Stimulated activated CD8-positive, alpha-beta memory T cell treated with anti-CD3 and anti-CD28 coated beads, Interleukin-12 subunit alpha, Interleukin-12 subunit beta, amount 100 ng/mL, for 24 hours (primary cell): ENCODE measurements around the gene RIPK3.
"Not testable (repeated sequence)": the region's sequence is repeated elsewhere in the genome, so short reads cannot be mapped to it uniquely, and the experiment has no call there.

Source experiments
- DNase-seq: peaks from one replicate; pipeline ENCODE4 v3.0.0-alpha.2; 2020; ENCODE audit errors: extremely low read depth

RIPK3 gene

DNA sequence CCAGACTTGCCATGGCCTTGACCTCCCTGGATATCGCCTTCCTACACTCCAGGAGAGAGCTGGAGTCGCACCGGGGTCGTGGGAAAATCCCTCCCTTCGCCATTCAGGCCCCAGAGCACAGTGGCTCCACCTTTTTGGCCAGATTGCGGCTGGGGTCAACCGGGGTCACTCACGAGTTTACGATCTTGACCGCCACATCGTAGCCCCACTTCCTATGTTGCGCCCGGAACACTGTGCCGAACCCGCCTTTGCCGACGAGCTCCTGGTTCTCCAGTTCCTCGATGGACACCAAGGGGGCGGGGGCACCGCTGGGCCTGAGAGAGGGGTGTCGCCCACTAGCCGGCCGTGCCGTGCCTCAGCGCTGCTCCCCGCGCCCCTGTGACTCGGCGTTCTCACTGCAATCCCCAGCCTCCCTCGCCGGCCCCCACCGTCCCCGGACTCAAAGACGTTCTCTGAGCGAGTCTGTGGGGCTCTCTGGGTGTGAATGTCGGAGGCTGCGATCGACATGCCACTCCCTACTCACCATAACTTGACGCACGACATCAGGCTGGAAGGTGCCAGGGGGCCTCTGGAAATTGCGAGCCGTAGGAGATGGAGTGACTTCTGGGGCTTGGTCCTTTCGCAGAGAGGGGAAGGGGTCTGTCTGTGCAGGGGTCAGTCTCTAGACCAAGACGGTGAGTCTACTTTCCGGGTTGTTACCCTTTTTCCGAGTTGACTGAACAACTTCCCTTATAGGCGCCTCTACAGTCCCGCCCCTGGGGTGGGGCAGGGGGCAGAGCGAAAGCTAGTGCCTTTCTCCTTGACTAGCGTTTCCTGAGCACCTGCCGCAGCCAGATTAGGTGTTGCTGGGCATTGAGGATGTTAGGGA lies at the start of gene RIPK3:
TSS of gene RIPK3 (minus strand) at position 708 of the 868 bp plus-strand sequence. CDS start at position 543, 165 bp downstream.
- peak; percentile 40 for DNase-seq

DNA sequence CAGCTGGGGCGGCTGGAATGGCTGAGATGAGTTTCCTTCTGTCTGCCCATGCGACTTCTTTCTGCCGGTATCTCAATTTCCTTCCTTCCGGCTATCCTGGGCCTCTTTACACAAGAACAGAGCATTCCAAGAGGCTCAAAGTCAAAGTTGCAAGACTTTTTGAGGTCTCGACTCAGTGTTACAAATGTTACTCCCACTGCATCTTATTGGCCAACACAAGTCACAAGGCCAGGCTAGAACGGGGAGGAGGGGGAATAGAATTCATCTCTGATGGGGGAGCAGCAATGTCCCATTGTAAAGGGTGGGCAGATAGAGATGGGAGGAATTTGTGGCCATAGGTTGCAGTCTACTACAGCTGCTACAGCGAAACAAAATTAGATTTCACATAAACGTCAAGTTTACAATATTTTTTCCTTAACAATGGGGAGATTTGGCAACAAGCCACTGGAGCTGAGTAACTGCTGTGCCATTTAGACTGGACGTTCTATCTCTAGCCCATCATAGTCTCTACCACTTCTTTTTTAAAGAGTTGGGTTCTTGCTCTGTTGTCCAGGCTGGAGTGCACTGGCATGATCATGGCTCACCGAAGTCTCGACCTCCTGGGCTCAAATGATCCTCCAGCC lies 49.5 kb upstream of the RIPK3 start:
- DNase-seq, result no peak

DNA sequence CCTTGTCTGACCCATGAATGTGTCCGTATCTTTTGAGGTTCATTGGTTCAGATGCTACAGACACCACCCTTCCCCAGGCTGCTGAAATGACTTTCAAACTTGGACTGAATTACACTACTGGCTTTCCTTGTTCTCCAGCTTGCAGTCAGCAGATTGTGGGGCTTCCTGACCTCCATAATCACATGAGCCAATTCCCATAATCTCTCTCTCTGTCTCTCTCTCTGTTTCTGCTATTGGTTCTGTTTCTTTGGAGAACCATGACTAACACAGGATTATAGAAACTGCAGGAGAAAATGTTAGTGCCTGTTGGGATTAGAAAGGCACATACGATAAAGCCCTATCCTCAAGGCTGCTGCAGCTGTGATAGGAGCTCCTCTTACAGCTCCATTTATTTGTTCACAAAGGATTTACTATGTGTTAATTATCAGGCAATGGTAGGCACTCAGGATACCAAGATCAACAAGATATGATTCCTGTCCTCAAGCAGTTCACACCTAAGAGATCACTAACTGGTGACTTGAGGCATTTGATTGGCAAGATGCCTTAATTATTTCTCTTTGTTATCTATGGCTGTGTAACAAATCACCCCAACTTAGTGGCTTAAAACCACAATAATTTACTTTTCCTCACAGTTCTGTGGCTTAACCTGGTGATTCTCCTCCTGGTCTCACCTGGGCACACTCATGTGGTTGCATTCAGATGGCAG lies 48.8 kb upstream of the RIPK3 start:
- no peak for DNase-seq

DNA sequence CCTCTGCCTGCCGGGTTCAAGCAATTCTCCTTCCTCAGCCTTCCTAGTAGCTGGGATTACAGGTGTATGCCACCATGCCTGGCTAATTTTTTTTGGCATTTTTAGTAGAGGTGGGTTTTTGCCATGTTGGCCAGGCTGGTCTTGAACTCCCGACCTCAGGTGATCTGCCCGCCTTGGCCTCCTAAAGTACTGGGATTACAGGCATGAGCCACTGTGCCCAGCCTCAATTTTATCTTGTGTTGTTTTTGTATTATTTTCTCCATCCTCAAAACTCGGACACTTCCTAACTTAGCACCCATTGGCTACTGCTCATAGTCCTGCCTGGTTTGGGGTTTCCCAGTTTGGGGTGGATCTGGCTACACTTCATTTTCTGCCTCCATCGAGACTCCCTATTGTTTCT lies 47.8 kb upstream of the RIPK3 start:
- not testable (repeated sequence) for DNase-seq

- DNase-seq, result no peak
Observed at GRCh38 chr14:24387009-24387345, 47.2 kb upstream of the RIPK3 start.

GRCh38 chr14:24385524-24385923 lies 45.7 kb upstream of the RIPK3 start:
- no peak for DNase-seq

GRCh38 chr14:24384169-24384568 lies 44.4 kb upstream of the RIPK3 start:
- DNase-seq, result no peak

DNA sequence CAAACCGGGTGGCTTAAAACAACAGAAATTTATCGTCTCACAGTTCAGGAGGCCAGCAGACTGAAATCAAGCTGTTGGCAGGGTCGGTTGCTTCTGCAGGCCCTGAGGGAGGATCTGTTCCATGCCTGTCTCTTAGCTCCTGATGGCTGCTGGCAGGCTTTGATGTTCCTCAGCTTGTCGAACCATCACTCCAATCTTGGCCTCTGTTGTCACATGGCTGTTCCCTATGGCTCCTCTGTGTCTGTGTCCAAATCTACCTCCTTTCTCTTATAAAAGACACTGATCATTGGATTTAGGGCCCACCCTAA lies 42.2 kb upstream of the RIPK3 start:
- DNase-seq, result no peak

- DNase-seq, result no peak
Observed at GRCh38 chr14:24381363-24382063, 41.7 kb upstream of the RIPK3 start.

DNA sequence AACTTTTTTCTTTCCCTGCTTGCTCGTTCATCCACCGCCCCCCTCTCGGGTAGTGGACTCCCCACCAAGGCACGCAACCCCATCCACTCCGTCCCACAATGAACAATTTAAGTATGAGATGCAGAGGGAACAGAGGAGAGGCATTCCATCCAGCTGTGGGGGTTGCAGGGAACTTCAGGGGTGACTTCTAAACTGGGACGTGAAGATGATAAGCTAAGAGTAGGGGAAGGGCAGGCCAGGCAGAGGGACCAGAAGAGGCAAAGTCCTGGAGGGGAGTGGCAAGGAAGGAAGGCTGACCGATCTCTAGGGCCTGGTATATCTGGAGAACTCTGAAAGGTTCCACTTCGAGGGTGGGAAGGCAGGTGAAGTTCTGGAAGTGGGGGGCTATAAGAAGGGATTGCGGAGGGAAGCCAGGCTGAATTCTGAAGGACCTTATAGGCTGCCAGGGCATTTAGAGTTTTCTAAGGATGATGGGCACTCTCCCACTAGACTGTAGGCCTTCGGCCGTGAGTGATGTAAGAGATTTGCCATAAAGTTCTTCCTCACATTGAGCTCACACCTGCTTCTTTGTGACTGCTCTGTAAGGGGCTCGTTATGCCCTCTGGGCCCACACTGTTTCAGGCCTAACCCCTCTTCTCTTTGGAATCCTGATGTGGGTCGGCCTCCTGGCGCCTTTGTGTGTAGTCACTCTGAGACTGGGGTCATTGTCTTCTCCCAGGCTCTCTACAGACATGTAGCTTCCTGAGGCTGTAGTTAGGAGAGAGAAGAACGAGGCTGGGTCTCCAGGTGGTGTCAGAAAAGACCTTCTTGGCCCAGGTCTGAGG lies 40.3 kb upstream of the RIPK3 start:
- no peak for DNase-seq

GRCh38 chr14:24378981-24379906 lies 39.5 kb upstream of the RIPK3 start:
- DNase-seq, result no peak

- no peak for DNase-seq
Observed at GRCh38 chr14:24378327-24378726, 38.5 kb upstream of the RIPK3 start.

DNA sequence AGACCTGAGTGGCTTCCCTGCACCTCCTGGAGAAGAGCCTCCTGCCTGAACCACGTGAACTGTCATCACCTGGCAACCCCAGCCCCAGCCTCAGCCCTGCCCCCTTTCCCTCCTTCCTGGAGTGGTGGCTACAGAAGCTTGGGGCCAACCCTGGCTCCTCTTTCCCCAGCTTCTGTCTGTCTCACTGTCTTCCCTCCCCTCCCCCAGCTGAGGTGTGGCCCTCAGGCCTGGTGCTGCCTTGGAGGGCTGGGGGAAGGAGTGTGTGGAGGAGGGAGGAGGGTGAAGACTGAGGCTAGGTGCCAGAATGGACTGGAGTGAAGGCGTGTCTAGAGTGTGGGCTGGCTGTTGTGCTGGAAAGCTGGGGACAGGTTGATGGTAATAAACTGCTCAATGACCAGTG lies 37.9 kb upstream of the RIPK3 start:
- no peak for DNase-seq

GRCh38 chr14:24377126-24377525 lies 37.3 kb upstream of the RIPK3 start:
- DNase-seq, result no peak

- DNase-seq, result no peak
Observed at GRCh38 chr14:24376448-24377070, 36.8 kb upstream of the RIPK3 start.

DNA sequence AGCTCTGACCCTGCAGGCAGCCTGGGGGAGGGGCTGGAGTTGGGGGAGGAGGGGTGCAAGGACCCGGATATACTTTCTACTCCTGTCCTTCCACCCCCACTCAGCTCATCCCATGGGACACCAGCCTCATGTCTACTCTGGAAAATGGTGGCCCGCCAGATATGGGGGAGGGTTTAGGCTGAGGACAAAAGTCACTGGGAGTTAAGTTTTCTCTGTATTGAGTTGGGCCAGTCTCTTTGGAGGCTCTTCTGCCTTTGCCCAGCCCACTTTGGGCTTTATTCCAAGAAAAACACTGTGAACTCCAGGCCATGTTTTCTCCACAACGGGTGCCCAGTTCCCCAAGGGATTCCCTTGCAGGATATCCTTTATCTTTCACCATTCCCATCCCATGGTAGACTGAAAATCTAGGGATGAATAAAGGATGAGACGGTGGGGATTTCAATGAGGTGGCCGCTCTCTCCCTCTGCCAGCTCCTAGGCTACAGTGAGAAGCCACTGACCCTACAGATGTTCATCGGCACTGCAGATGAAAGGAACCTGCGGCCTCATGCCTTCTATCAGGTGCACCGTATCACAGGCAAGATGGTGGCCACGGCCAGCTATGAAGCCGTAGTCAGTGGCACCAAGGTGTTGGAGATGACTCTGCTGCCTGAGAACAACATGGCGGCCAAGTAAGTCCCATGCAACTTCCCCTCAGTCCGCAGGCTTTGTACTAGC lies 33.1 kb upstream of the RIPK3 start:
- no peak for DNase-seq

DNA sequence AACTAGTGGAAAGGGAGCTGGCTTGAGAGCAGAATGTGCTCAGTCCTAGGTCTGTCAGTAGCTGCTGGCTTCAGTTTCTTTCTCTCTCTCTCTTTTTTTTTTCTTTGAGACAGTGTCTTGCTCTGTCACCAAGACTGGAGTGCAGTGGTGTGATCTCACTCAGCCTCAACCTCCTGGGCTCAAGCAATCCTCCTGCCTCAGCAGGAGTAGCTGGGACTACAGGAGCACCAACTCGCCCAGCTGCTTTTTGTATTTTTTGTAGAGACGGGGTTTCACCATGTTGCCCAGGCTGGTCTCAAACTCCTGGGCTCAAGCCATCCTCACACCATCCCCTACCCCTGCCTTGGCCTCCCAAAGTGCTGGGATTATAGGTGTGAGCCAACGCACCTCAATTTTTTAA lies 31.8 kb upstream of the RIPK3 start:
- DNase-seq, result not testable (repeated sequence)

GRCh38 chr14:24370748-24371147 lies 31.0 kb upstream of the RIPK3 start:
- DNase-seq, result no peak
